Fibroblast of skin of abdomen (primary cell): ENCODE measurements around the gene RFTN1.

ENCODE experiments used
- DNase-seq: peaks from one replicate; pipeline ENCODE4 v3.0.0-alpha.2; 2013

Gene RFTN1

DNA sequence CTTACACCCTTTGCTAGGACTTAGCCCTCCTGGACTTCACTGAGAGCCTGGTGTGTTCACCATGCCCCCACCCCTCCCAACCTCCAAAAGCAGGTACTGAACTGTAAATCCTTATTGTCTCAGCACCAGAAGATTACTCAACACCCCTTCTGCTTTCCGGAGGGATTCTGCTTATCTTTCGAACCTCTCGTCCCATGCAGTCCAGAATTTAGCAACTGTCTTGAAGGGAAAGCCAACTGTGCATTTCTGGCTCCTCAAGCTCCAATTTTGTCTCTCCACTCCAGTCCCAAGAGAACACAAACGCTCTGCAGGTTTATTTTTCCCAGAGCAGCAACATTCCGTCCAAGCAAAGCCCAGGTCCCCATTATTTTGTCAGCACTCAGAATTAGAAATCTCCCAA lies 49.6 kb downstream of the RFTN1 start:
- no peak for DNase-seq

DNA sequence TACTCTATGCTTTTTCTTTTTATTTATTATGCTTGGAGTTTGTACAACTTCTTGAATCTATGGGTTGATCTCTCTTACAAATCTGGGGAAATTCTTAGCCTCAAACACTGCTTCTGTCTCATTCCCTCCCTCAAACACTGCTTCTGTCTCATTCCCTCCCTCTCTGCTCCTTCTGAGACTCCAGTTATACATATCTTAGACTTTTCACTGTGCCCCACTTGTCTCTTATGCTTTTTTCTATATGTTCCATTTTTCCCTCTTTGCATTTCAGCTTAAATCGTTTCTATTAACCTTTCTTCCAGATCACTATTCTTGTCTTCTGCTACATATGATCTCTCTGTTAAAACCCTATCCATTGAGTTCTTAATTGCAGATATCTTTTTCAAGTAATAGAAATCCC lies 50.4 kb downstream of the RFTN1 start:
- DNase-seq: no peak

DNA sequence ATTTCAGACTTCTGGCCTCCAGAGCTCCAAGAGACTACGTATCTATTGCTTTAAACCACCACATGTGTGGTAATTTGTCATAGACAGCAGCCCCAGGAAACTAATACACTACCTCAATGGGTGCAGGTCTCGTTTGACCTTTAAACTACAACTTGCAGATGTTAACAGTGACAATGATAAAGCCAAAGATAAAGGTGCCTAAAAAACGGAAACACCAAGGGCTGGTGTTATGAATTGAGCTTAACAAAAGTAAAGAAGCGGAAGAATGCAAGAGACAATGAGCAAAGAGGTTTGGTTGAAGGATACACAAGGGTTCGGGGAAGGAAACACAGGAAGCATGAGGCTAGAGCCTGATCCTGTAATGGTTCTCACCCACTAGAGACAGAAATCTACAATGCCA lies 50.8 kb downstream of the RFTN1 start:
- DNase-seq: no peak

DNA sequence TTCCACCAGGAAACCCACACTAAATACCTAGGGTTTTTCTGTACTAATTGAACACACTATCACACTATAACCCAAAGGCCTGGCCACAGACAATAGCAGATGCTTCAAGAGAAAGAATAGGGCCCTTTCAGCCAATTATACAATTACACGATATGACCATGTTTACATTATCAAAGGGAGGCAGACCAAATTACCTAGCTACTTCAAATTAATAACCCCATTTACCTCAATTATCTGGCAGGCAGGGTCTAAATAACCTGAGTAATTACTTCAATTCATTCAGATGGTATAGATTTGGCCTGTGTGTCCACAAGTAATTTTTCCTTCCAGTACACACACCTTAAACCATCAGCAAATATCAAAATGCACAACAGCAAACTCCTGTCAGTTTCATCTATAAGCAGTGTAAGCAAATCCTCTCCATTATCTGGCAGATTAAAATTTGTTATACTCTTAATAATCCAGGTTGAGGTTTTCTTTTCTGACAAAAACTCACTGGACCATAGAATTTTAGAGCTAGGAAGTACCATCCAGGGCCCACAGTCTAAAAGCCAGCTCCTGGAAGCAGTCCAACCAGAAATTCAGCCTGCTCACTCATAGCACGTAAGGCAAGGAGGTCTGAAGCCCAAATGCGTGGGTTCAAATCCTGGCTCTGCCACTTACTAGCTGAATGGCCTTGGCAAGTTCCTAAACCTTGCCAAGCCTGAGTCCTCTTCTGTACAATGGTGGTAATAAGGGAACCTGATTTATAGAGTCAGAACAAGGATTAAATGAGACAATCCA lies 51.8 kb downstream of the RFTN1 start:
- DNase-seq: no peak

DNA sequence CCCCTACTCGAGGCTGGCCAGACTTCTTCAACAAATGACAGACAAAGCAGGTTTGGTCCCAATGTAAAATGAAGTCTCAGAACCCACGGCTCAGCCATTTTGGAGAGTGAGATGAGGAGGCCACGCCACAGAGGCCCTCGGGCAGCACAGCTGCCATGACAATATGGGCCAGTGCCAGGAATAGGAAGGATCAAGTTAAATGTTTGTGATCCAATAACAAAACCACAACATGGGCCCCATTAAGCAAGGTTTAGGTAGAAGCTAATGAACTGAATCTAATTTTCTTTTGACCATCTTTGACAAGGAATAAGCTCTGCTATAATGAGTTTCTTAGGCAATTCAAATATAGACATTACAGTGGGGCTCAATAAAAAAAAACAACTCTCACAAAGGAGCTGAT lies 52.6 kb downstream of the RFTN1 start:
- no peak for DNase-seq

DNA sequence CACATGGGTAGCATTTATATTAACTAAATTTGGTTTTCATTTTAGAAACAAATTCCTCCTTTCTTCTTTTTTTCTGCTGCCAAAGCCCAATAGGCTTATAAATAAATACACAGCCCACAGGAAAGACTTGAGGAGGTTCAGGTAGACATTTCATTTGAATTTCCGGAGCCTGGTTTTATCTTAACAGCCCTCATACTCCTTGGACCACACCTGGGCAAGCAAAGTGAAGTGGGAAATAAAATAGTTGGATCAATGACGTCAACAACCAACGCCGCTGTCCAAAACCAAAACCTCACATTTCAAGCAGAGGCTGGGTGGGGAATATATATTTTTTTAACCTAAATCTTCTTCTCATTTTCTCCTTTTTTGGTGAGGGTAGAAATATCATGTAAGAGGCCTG lies 53.2 kb downstream of the RFTN1 start:
- no peak for DNase-seq

DNA sequence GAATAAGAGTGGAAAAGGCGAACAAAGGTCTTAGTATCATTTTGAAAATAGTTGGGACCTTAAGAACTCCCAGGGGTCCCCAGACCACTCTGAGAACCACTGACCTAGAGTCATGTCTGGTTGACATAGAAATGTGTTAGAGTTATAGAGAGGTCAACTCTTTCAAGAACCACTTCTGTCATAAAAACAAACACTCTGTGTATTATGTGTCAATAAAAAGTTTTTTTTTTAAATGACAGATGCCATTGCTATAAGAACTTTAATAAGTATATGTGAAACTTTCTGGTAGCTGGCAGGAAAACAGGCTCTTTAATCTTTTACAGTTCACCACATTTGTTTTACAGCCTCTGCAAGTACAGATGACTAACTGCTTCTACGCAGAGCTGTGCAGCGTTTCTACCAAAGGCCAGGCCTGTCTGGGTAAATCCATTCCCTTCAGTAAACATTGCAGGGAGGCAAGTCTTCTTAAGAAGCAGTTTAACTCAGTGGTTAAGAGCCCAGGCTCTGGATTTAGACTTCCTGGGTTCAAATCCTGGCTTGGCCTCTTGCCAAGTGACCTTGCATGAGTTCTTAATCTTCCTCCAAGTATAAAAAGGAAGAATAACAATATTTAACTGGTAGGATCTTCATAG lies 56.6 kb downstream of the RFTN1 start:
- DNase-seq: peak; percentile 80

DNA sequence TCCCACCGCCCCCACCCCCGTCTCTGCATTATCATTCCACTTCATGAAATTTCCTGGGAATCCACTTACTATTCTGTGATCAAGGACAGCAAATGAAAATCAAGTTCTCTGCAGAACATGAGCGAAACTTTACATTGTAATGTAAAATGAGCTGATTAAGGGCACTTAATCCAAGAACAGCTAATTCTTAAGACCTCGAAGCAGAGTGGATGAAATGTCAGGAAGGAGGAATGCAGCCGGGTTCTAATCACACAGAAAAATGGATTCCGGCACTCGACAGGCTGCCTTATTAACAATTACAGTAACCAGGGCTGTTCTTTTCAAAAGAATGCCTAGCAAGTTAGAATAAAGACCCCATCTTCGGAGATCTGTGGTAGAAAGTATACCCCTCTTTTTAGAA lies 57.5 kb downstream of the RFTN1 start:
- DNase-seq: no peak

DNA sequence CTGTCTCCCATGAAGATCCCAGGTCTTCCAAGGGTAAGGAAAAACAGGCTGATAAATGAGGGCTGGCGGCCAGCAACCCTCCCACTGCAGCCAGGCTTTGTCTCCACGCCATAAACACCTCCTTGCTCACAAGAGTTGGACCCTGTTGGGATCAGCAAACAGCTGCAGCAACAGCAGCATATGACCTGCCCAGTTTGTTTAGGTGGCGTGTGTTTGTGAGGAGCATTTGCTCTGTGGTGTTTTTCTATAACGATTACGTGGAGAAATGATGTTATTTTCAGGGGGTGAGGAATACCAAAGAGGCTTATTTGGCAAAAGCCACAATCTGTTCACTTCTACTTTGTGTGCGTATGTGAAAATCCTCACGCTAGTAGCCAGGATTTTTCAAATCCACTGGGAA lies 58.5 kb downstream of the RFTN1 start:
- DNase-seq: no peak

DNA sequence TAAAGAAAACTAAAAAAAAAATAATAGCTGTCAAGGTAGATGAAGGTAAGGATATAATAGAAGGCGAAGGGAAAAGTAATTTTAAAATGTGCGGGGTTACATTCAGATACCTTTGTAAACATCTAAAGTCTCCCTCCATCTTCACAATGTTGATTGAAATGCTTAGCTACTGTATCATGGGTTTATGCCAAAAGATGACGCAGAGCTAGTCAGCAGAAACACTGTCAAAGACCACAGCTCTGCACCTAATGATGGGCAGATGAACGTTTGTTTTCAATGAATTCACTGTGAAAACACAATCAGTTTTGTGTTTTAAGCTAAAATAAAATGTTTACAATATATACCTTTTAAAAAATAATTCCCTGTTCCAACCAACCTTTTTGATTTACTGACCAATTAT lies 61.2 kb downstream of the RFTN1 start:
- peak; percentile 77 for DNase-seq

DNA sequence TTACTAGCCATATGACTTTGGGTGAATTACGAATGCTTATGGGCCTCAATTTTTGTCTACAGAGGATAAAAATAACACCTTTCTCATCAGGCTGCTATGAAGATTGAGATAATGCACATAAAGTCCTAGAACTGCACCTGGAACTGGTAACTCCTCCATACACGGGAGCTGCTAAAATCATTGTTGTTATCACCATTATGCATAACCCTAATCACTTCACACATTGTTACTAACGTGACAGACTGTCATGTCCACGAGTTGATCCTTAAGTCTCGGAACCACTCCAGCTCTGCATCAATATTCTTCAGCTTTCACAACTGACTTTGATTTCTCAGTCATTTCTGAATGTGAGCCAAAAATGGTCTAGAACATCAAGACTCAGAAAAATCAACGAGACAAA lies 64.1 kb downstream of the RFTN1 start:
- no peak for DNase-seq

DNA sequence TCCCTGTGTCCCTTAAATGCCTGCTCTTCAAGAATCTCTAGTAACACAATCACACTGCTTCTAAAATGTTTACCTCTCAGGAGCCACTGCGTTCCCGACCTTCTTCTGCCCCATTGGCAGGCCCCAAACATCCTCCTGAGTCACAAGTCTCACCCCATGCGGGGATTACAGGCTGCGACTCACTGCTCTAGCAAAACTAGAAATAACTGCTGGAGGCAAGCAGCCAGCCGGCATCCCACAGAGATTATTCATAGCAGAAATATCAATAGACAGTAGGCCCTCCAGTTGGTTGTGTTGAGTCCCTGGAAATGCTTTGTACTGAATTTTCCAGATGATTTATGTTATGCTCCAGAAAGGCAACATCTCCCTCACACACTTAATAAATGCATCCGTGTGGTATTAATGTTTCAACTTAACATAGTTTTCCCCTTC lies 64.8 kb downstream of the RFTN1 start:
- DNase-seq: peak; percentile 99

DNA sequence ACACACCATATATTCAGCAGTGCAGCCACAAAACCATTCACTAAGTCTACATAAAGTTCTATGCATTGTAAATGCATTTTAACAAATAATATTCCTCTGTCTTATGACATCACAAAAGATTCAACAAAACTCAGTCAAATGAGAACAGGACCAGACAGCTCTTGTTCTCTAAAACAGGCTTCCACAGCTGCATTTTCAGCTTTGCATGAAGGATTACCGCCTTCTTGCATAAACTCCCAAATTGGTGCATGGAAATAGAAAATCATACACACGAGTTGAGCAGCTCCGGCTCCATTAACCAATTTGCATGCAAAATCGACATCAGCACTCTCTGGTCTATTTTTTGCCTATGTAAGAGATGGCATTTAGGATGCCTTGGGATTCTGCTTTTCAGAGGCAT lies 66.4 kb downstream of the RFTN1 start:
- no peak for DNase-seq

DNA sequence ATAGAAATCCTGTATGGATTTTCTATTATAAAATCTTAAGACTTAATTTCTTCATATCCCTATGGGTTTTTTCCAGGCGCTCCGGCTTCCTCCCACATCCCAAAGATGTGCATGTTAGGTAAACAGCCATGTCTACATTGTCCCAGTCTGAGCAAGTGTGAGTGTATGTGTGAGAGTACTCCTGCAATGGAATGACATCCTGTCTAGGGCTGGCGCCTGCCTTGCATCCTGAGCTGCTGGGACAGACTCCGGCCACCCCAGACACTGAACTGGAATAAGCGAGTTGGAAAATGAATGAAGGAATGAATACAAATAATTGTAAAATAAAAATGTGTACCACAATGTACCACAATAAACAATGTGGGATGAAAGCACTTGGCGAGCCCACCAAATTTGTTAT lies 69.2 kb downstream of the RFTN1 start:
- no peak for DNase-seq

DNA sequence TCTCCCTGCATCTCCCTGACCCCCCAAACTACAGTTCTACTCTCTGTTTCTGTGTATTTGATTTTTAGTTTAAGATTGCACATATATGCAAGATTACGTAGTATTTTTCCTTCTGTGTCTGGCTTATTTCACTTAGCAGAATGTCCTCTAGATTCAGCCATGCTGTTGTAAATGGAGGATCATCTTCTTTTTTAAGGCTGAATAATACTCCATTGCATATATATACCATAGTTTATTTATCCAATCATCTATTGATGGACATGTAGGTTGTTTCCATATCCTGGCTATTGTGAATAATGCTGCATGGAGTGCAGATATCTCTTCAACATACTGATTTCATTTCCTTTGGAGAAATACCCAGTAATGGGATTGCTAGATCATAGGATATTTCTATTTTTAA lies 70.8 kb downstream of the RFTN1 start:
- DNase-seq: no peak

DNA sequence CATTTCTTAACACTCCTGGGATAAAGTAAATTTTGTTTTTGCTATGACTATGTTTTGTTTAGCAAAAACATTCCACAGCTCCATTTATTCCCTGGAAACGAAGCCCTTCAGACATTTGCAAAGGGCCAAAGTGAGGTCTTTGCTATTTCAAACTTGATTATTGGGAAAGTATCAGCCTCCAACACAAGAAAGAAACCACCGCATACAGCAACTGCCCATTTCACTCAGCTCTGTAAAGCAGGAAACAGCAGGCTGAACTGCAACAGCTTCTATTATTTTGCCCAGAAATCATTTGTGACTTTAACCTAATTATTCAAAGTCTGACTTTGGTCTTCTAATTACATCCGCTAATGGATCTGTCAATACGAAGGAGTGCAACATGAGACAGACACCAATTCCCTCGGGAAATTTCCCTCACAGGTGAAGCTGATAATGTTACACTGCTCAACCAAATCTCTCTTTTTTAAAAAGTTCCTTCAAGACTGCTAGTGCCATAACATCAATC lies 72.1 kb downstream of the RFTN1 start:
- peak; percentile 24 for DNase-seq

DNA sequence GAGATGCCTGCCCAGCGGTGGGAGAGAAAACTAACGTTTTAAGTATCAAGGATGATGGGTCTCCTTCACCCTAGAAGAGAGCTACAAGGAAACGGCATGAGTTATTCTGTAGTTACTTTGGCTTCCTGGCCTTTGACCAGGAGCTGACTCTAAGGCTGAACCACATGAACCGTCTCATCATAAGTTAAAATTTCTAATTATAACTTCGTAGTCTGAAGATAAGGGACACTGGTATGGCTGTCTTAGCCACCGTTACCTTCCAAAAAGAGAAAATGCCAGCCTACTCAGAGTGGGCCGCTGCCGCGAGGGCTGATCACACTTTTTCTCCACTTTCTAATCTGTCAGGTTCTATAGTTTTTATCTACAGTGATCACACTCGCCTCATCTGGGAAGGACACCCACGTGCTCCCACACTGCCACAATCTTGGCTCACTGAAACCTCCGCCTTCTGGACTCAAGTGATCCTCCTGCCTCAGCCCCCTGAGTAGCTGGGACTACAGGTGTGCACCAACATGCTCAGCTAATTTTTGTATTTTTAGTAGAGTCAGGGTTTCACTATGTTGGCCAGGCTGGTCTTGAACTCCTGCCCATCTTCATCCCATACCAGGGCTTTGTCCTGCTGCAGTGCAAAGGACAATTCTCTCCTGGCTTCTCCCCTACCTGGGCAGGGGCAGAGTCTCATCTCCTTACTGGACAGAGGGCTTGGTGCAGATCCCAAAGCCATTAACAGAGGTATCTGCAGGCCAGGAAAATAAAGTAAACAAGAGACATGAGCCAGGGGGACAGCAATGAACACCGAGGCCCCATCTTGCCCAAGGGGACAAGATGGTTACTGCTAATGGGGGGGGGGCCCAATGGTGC lies 73.4 kb downstream of the RFTN1 start:
- DNase-seq: no peak

DNA sequence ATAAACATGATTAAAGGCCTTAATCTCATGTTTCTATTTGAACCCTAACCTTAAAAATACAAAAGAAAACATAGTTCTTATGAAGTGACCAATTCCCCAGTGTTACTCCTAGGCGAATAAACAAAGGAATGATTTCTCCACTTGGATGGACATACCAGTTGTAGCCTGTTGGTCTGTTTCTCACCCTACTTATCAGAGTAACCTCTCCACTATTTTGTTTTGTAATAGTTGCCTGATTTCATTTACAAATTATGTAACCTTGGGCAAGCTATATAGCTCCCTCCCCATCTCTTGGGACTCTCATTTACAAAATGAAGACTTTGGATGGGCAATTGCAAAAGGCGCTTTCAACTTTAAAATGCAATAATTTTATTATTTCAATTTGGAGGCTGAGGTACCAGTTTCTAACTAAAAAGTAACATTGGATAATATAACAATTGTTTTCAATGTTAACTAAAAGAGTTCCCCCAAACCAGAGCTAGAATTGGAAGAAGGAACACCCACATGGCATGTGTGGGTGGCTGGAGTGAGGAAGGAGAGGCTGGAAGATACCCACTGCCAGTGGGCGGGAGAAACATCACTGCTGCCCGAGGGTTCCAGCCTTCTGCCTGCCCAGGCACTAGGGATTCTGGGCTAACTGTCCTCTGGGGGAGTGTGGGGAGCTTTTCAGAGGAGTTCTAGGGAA lies 74.2 kb downstream of the RFTN1 start:
- DNase-seq: no peak

DNA sequence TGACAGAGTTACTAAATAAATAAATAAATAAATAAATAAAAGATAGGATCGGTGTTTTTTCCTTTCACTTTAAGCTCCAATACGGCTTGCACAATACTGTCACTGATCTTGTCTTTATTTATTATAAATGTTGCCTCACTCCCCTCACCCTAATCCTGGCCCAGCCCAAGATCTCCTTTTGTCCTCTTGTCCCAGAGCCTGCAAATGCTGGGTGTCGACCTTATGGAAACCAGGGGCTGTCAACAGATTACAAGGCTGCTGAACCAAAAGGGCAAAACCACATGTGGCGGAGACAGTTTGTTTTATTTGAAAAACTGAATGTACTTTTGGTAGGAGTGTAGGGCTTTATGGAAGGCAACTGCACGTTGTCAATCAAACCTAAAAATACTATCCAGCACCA lies 75.9 kb downstream of the RFTN1 start:
- no peak for DNase-seq

DNA sequence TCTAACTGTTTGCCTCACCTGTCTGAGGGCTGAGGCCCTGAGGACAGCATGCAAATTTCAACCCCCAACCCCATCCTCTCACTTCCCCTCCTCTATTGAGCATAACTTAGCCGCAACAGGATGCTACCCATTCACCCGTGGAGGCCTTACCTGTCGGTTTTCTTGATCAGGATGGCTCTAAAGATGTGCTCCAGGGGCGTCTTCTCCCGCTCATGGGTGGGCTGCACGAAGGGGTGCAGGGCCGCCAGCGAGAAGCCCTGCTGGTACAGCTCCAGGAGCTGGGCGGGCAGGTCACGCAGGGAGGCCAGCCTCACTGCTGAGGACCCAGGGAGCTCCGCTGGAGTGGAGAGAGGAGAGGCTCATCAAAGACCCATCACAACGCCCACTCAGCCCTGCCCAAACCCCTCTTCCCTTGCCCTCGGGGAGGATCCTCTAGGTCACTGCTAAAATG lies 79.8 kb downstream of the RFTN1 start:
- no peak for DNase-seq

DNA sequence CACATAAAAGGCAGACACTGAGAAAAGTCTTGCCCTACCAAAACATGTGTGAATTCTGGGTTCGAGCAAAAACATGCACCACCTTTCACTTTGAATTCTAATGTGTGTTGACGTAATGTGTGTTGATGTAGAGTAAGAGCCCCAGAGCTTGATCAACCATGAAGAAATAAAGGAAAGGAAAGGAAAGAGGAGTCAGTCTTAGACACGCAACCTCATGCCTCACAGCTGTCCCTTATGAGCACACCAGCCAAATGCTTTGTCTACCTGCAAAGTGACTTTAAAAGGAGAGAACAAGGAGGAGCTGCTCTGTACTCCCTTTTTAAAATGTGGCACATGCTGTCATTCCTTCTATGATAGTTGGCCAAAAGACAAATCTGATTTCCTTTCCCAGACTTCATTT lies 80.8 kb downstream of the RFTN1 start:
- no peak for DNase-seq
